Ectodermal cell (in vitro differentiated cells): ENCODE measurements around the gene INPP5A.

ENCODE experiments used
- H3K27ac ChIP-seq: 2 replicates; pipeline ENCODE4 v1.7.0; 2013; ENCODE audit warnings: mild to moderate bottlenecking, low read depth, low read length; ENCODE audit not compliant: insufficient read depth, poor library complexity, severe bottlenecking
- H3K27me3 ChIP-seq: 2 replicates; pipeline ENCODE4 v1.7.0; 2013; ENCODE audit warnings: mild to moderate bottlenecking, low read length; ENCODE audit not compliant: insufficient read depth, control insufficient read depth, poor library complexity, severe bottlenecking
- H3K36me3 ChIP-seq: one replicate; pipeline ENCODE4 v1.7.0; 2013; ENCODE audit warnings: low read length; ENCODE audit not compliant: control insufficient read depth, insufficient read depth
- H3K4me1 ChIP-seq: one replicate; pipeline ENCODE4 v1.7.0; 2013; ENCODE audit warnings: low read length; ENCODE audit not compliant: control insufficient read depth, insufficient read depth
- H3K4me3 ChIP-seq: 2 replicates; pipeline ENCODE4 v1.7.0; 2013; ENCODE audit warnings: low read depth, low read length, control low read depth; ENCODE audit not compliant: insufficient read depth
- H3K9me3 ChIP-seq: 2 replicates; pipeline ENCODE4 v1.7.0; 2013; ENCODE audit warnings: mild to moderate bottlenecking, low read length, moderate library complexity; ENCODE audit not compliant: control insufficient read depth
- WGBS, 2 experiments: methylation state at CpG; one replicate each; pipeline ENCODE4 v1.1.7; 2013; ENCODE audit warnings: missing lambda C conversion rate in 2 of 2; 5-methylcytosine and 5-hydroxymethylcytosine counted together

The INPP5A gene

GRCh38 chr10:132624847-132625471 lies 87.4 kb downstream of the INPP5A start:
- WGBS, 2 experiments, result 68% methylated on average over 11 to 12 of the region's 12 CpGs
- H3K9me3 ChIP-seq, result no peaks in the 10 kb centered on the region
- H3K36me3 ChIP-seq, result no peaks in the 10 kb centered on the region
- H3K27ac ChIP-seq, result no peak overlapping the region
- peaks cover 6% of the 10 kb centered on the region for H3K4me1 ChIP-seq
- H3K27me3 ChIP-seq, result no peaks in the 10 kb centered on the region
- H3K4me3 ChIP-seq, result no peak overlapping the region

- Histone ChIP-seq H3K4me1 (peaks cover 6% of the 10 kb centered on the region), H3K36me3 (no peaks in the 10 kb centered on the region), H3K27ac (no peak overlapping the region), H3K27me3 (no peaks in the 10 kb centered on the region), H3K4me3 (no peak overlapping the region), H3K9me3 (no peaks in the 10 kb centered on the region)
- WGBS, 2 experiments, result 92% methylated on average over 24 of the region's 24 CpGs
Observed at GRCh38 chr10:132626019-132626760, 88.6 kb downstream of the INPP5A start.

GRCh38 chr10:132626761-132627665 lies 89.4 kb downstream of the INPP5A start:
- Histone ChIP-seq H3K36me3 (no peaks in the 10 kb centered on the region), H3K4me3 (no peak overlapping the region), H3K27me3 (no peaks in the 10 kb centered on the region), H3K27ac (no peak overlapping the region), H3K4me1 (peaks cover 6% of the 10 kb centered on the region), H3K9me3 (no peaks in the 10 kb centered on the region)
- 91 to 93% methylated on average over 36 of the region's 36 CpGs for WGBS, 2 experiments

- H3K36me3 ChIP-seq, result no peaks in the 10 kb centered on the region
- no peak overlapping the region for H3K27ac ChIP-seq
- no peak overlapping the region for H3K4me3 ChIP-seq
- peaks cover 6% of the 10 kb centered on the region for H3K4me1 ChIP-seq
- 74% methylated on average over 29 to 31 of the region's 32 CpGs for WGBS, 2 experiments
- no peaks in the 10 kb centered on the region for H3K9me3 ChIP-seq
- no peaks in the 10 kb centered on the region for H3K27me3 ChIP-seq
Observed at GRCh38 chr10:132627666-132628531, 90.3 kb downstream of the INPP5A start.

- H3K9me3 ChIP-seq, result no peaks in the 10 kb centered on the region
- WGBS, 2 experiments, result 95% methylated on average over 21 of the region's 21 CpGs
- no peak overlapping the region for H3K27ac ChIP-seq
- peaks cover 6% of the 10 kb centered on the region for H3K4me1 ChIP-seq
- no peaks in the 10 kb centered on the region for H3K27me3 ChIP-seq
- H3K4me3 ChIP-seq, result no peak overlapping the region
- H3K36me3 ChIP-seq, result no peaks in the 10 kb centered on the region
Observed at GRCh38 chr10:132628966-132629900, 91.6 kb downstream of the INPP5A start.

GRCh38 chr10:132630156-132630555 lies 92.6 kb downstream of the INPP5A start:
- Histone ChIP-seq H3K27me3 (no peaks in the 10 kb centered on the region), H3K27ac (no peak overlapping the region), H3K4me1 (peaks cover 6% of the 10 kb centered on the region), H3K4me3 (no peak overlapping the region), H3K9me3 (no peaks in the 10 kb centered on the region), H3K36me3 (no peaks in the 10 kb centered on the region)
- WGBS, 2 experiments, result 94 to 97% methylated on average over 5 of the region's 5 CpGs

GRCh38 chr10:132630666-132631337 lies 93.2 kb downstream of the INPP5A start:
- H3K9me3 ChIP-seq, result no peaks in the 10 kb centered on the region
- H3K27me3 ChIP-seq, result no peaks in the 10 kb centered on the region
- no peaks in the 10 kb centered on the region for H3K36me3 ChIP-seq
- H3K27ac ChIP-seq, result no peak overlapping the region
- WGBS, 2 experiments, result 94 to 95% methylated on average over 24 of the region's 24 CpGs
- H3K4me3 ChIP-seq, result no peak overlapping the region
- peaks cover 6% of the 10 kb centered on the region for H3K4me1 ChIP-seq

- Histone ChIP-seq H3K9me3 (no peaks in the 10 kb centered on the region), H3K4me1 (peaks cover 6% of the 10 kb centered on the region), H3K27me3 (no peaks in the 10 kb centered on the region), H3K36me3 (no peaks in the 10 kb centered on the region), H3K27ac (no peak overlapping the region), H3K4me3 (no peak overlapping the region)
- 93 to 94% methylated on average over 18 of the region's 18 CpGs for WGBS, 2 experiments
Observed at GRCh38 chr10:132631338-132631735, 93.8 kb downstream of the INPP5A start.
